Measurements from ENCODE around the gene FNBP1L.
"Not testable (repeated sequence)": the region's sequence is repeated elsewhere in the genome, so short reads cannot be mapped to it uniquely, and the experiment has no call there.

FNBP1L gene

GRCh38 chr1:93446837-93447451 is 974 bp upstream of the FNBP1L start:
- no peak for DNase-seq

DNA sequence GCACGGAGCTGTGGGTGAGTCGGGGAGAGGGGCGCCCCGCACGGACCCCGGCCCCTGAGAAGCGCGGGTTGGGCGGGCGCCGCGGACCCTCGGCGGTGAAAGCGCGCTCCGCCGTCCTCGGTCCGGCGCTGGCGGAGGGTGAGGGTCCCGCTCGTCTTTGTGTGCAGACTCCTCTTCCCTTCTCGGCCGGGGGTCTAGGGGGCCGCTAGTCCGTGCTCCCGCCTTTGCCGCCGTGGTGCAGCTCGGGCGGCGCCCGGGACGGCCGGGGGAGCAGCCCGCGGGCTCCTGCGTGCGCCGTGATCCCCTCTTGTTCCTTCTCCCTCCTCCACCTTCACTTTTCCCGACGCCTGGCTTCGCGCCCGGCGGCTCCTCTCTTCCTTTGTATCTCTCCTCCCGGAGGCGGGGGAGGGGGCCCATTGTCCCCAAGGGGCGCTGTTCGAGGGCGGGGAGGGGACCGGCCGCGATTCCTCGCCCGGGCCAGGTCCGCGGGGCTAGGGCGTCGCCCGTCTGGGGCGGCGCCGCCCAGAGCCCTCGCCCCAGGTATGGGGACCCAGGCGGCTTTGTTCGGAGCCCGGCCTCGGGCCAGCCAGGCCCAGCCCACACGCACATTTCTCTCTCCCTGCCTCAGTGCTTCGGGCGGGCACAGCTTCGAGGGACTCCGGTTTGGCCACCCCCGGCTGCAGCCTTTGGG is 519 bp downstream of the FNBP1L start:
- DNase-seq: no peak

DNA sequence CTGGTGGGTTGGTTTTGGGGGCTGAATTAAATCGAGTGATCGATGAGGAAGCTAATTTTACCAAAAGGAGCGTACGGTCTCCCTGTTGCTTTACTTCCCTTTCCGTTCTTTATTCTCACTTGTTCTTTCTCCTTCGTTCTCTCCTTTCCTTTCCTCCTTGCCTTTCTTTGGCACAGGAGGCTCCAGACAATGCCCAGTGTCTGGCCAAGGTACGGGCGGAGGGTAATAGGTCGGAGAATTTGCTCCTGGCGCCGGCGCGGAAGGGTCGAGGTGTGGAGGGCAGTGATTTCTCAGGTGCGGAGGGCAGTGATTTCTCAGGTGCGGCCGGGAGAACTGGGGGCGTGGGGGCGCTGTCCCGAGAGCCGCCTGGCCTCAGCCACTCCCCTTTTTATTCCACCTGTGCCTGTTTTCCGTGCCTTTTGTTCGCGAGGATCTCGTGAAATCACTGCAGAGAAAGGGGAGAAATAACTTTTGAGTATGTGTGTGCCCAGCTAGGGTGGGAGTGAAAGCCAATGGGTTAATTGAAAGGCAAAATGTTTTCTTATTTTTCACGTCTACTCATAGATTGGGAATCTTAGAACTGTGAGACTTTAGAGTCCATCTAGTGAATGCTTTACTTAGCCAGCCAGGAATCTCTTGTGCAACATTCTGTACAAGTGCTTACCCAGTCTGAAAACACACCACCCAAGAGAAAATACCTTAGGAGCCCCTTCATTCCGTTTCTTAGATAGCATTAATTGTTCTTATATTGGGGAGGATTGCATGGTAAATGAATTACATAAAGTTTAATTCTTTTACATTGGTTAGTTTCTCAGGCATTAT is 1.3 kb downstream of the FNBP1L start:
- DNase-seq: no peak

- DNase-seq: no peak
Observed at GRCh38 chr1:93450321-93450720, 2.4 kb downstream of the FNBP1L start.

- no peak for DNase-seq
Observed at GRCh38 chr1:93453911-93454310, 6.0 kb downstream of the FNBP1L start.

DNA sequence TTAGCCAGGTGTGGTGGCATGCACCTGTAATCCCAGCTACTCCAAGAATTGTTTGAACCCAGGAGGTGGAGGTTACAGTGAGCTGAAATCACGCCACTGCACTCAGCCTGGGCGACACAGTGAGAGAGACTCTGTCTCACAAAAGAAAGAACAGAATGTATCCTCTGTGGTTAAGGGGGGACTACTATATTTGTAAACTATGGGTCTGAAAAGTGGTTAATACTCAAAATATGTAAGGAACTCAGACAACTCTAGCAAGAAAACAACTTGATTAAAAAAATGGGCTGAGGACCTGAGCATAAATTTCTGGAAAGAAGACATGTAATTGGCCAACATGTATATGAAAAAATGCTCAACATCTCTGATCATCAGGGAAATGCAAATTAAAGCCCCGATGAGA is 11.2 kb downstream of the FNBP1L start:
- no peak for DNase-seq

- no peak for DNase-seq
Observed at GRCh38 chr1:93461236-93461635, 13.3 kb downstream of the FNBP1L start.

DNA sequence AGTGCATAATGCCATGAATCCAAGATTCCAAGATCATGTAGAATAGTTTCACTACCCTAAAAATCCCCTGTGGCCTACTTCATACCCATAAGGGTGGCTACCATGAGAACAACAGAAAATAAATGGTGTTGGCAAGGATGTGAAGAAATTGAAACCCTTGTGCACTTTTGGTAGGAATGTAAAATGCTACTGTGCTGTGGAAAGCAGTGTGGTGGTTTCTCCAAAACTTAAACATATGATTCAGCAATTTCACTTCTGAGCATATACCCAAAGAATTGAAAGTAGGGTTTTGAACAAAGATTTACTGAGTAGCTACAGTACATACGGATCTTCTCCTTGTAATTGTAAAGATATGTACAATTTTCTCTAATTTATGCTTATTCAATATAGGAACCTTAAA is 16.0 kb downstream of the FNBP1L start:
- DNase-seq: no peak

- not testable (repeated sequence) for DNase-seq
Observed at GRCh38 chr1:93465371-93466082, 17.6 kb downstream of the FNBP1L start.

DNA sequence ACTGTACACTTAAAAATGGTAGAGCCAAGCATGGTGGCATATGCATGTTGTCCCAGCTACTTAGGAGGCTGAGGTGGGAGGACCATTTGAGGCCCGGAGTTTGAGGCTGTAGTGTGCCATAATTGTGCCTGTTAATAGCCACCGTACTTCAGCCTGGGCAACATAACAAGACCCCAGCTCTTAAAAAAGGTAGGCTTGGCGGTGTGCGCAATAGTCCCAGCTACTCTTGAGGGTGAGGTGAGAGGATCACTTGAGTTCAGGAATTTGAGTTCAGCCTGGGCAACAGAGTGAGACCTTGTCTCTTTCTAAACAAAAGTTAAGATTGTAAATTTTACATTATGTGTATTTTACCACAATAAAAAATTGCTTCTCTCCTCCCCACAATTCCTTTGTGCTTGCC is 19.7 kb downstream of the FNBP1L start:
- DNase-seq: no peak

GRCh38 chr1:93468662-93469061 is 20.7 kb downstream of the FNBP1L start:
- no peak for DNase-seq

- not testable (repeated sequence) for DNase-seq
Observed at GRCh38 chr1:93469223-93469622, 21.3 kb downstream of the FNBP1L start.

DNA sequence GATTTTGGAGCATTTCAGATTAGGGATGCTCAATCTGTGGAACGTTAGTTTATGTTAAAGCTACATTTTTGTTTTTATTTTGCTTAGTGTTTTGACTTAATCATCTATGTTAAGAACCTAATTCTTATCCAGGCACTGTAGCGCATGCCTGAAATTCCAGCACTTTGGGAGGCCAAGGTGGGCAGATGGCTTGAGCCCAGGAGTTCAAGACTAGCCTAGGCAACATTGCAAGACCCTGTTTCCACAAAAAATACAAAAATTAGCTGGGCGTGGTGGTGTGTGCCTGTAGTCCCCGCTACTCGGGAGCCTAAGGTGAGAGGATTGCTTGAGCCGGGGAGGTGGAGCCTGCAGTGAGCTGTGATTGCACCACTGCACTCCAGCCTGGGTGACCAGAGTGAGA is 23.4 kb downstream of the FNBP1L start:
- DNase-seq: no peak

DNA sequence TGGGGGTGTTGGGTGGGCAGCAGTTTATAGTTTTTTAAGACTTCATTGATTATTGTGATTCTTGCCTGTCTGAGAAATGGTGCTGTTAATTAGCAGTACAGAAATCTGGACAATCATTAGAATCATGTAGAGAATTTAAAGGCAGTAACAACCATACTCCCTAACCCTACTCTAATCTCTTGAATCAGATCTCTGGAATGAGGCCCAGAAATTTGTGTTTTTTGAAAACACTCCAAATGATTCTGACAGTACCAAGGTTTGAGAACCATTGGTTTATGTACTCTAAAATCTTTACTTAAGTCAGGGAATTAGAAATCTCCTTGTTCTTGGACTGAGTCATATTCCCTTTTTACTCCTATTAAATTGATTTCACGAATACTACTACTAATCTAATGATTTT is 24.0 kb downstream of the FNBP1L start:
- no peak for DNase-seq

DNA sequence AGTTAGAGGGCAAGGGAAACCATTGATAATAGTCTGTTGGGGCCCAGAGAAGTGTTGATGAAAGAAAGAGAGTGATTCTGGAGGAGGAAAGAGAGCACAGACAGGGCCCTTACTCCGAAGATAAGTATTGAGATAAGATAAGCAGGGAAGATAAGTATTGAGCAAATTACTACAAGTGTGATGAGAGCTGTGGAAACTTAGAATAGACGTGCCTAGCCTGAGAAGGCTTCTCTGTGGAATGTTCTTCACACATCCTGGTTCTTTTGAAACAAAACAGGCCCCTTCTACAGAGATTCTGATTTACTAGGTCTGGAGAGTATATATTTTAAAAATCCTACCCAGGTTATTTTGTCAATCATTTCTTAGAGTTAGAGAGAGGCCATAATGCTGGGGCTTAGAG is 26.4 kb downstream of the FNBP1L start:
- DNase-seq: no peak

DNA sequence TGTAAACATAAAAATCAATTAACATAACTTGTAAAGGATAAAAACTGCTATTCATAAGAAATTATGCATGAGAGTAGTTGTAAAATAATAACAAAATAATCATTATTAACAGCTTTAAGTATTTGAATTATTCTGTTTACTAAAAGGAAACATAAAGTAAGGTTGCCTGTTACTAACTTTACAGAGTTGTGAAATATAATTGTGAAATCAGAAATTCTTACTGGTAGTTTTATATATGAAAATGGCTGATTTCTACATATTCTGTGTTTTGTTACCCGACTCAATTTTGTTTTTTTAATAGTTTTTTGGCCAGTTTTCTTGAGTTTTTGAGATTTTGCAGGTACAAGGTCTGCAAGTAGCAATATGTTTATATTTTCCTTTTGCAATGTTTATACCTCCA is 27.8 kb downstream of the FNBP1L start:
- no peak for DNase-seq

DNA sequence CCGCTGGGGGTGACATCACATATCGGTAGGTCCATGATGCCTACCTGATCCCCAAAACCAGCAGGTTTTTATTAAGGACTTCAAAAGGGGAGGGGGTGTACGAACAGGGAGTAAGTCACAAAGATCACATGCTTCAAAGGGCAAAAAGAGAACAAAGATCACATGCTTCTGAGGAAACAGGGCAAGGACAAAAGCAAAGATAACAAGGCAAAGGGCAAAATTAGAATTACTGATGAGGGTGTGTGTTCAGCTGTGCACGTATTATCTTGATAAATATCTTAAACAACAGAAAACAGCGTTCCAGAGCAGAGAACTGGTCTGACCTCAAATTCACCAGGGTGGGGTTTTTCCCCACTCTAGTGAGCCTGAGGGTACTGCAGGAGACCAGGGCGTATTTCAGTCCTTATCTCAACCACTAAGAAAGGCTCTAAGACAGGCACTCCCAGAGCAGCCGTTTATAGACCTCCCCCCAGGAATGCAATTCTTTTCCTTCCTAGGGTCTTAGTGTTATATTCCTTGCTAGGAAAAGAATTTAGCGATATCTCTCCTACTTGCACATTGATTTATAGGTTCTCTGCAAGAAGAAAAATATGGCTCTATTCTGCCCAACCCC is 31.3 kb downstream of the FNBP1L start:
- not testable (repeated sequence) for DNase-seq

- not testable (repeated sequence) for DNase-seq
Observed at GRCh38 chr1:93481899-93482298, 34.0 kb downstream of the FNBP1L start.

- no peak for DNase-seq
Observed at GRCh38 chr1:93483200-93483599, 35.3 kb downstream of the FNBP1L start.

DNA sequence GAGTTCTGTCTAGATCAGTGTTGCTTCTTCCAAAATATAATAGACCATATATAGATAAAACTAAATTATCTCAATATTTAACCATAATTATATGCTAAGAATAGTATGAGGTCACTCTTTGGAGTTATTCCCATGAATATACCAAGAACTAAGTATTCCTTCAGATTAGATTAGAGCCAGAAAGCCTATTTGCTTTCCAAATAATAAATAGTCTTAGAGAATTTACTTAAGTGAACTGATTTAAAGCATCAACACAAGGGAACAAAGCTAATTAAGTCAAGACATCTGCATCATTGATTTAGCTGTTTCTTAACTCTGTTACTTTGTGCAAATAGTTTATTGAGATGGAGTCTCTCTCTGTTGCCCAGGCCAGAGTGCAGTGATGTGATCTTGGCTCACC is 35.7 kb downstream of the FNBP1L start:
- DNase-seq: no peak

DNA sequence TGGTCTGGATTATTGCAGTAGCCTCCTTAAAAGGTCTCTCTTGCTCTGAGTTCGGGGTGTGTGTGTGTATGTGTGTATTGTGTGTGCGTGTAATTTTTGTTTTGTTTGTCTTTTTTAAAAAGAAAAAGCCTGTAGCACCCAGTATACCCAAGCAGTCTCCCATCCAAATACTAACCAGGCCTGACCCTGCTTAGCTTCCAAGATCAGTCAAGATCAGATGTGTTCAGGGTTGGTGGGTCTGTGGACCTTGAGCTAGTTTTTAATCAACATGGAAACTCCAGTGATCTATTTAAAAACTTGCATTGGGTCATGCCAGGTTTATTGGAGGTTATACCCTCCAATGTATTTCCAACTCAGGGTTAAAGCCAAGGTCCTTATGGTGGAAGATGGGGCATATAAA is 40.3 kb downstream of the FNBP1L start:
- DNase-seq: no peak

- DNase-seq: no peak
Observed at GRCh38 chr1:93489756-93490155, 41.8 kb downstream of the FNBP1L start.

GRCh38 chr1:93490357-93490756 is 42.4 kb downstream of the FNBP1L start:
- DNase-seq: no peak
